ENCODE data around the gene ITGAL. TPM values are rescaled to one million over a fixed set of nuclear protein-coding genes. Genes with fewer than 3 reads are reported as not detected.

ITGAL gene
- polyA plus RNA-seq (2012; ENCODE audit: missing spikeins), result 47.8 TPM

DNA sequence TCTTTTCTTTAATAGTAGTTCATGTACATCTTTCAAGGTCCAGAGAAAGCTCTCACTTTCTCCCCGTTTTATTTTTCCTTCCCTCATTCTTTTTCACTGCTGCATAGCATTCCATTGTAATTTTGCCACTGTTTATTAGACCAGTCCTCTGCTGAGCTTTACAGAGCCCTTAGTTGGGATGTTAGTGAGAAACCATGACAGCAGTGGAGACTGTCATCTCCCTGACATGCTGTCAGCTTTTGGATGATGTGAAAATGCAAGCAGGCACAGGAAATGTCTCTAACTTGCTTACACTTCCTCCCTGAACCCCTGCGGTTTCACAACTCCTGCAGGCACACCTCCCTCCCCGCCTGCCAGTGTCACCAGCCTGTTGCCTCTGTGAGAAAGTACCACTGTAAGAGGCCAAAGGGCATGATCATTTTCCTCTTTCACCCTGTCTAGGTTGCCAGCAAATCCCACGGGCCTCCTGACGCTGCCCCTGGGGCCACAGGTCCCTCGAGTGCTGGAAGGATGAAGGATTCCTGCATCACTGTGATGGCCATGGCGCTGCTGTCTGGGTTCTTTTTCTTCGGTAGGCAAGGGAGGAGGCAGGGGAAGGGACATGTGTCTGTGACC lies at the start of gene ITGAL:
TSS of gene ITGAL (plus strand) at position 415 of the 615 bp plus-strand sequence. CDS start at position 511, 96 bp downstream.
- DNase-seq (ENCODE audit: insufficient read length), result peak; percentile 57
- FAIRE-seq, result peak; percentile 97
- TF ChIP-seq TAF1 (IDR thresholded peaks at IDR 0.05; ENCODE audit: borderline replicate concordance, low read depth, low read length) (0 out of 2 replicates have a peak, but pooled peaks have one; percentile 19), POLR2A (IDR thresholded peaks at IDR 0.05; ENCODE audit: low read depth, low read length) (peak; percentile 77), POLR2AphosphoS5 (IDR thresholded peaks at IDR 0.05; ENCODE audit: low read depth, low read length) (peak; percentile 89)

DNA sequence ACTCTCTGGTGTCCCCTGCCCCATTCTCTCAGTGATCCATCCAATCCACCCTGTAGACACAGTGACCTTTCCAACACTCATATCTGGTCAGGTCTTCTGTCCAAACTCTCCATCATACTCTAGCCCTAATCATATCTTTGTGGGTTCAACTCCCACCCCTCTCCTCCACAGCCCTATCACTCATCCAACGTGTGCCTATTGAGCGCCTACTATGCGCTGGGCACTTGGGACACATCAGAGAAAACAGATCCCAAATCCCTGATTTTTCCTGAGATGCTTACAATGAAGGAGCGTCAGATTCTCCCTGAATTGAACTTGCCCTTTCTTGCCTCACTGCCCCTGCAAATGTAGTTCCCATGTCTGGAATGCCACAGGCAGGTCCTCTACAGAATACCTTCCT lies 44.5 kb upstream of the ITGAL start:
- no peak for TF ChIP-seq POLR2AphosphoS5 (IDR thresholded peaks at IDR 0.05; ENCODE audit: low read depth, low read length)
- FAIRE-seq (no peak), DNase-seq (ENCODE audit: insufficient read length) (no peak)

DNA sequence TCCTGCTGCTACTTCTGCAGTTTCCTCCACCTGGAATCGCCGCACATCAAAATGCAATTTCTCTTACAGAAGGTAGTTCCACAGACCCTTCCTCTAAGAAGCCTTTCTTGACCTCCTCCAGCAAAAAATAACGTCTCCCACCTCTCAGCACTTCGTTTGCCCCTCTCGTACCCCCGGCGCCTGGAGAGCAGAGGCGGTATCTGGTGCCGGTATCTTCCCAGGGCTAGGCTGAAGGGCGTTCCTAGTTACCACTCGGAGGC lies 43.2 kb upstream of the ITGAL start:
- FAIRE-seq (no peak), DNase-seq (ENCODE audit: insufficient read length) (no peak)
- TF ChIP-seq TAF1 (IDR thresholded peaks at IDR 0.05; ENCODE audit: borderline replicate concordance, low read depth, low read length) (no peak), POLR2A (IDR thresholded peaks at IDR 0.05; ENCODE audit: low read depth, low read length) (no peak), POLR2AphosphoS5 (IDR thresholded peaks at IDR 0.05; ENCODE audit: low read depth, low read length) (no peak)

DNA sequence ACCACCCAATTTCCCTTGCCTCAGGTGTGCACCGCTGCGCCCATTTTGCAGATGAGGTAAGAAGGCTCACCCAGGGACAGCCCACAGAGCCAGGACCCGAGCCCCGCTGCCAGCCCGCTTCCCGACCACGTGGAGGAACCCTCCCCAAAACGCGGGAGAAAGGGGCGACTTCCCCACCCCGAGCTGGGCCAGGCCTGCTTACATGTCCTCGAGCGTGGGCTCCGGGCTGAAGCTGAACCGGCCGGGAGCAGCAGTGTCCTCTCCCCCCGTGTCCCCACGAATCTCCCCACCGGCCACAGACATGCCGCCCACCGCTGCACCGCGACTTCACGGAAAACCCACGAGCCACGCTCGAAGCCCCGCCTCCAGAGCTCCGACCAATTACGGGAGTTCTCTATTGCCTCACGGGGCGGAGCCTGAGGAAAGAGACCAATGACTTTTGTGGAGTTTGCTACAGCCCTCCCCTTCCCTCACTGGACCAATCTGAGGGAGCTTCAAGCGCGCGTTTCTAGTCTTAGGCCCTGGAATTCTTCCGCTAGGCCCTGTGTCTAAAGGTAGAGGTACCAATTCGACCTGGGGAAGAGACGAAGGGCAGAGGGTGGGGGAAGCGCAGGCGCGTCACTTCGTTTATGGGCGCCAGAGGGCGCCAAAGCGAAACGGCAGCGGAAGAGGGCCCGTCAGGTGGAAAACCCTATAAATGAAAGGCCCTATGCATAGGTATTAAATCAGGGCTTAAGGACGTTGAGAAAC lies 42.7 kb upstream of the ITGAL start, which contains the start of gene DCTPP1:
TSS of gene DCTPP1 (minus strand) at position 353 of the 750 bp plus-strand sequence. CDS start at position 303, 50 bp downstream.
- peak; percentile 96 for FAIRE-seq
- TF ChIP-seq POLR2A (IDR thresholded peaks at IDR 0.05; ENCODE audit: low read depth, low read length) (peak; percentile 62; the same call in 1 of the 2 replicates), POLR2AphosphoS5 (IDR thresholded peaks at IDR 0.05; ENCODE audit: low read depth, low read length) (peak; percentile 59; the same call in 1 of the 2 replicates), TAF1 (IDR thresholded peaks at IDR 0.05; ENCODE audit: borderline replicate concordance, low read depth, low read length) (peak; percentile 57; the same call in 1 of the 2 replicates)

DNA sequence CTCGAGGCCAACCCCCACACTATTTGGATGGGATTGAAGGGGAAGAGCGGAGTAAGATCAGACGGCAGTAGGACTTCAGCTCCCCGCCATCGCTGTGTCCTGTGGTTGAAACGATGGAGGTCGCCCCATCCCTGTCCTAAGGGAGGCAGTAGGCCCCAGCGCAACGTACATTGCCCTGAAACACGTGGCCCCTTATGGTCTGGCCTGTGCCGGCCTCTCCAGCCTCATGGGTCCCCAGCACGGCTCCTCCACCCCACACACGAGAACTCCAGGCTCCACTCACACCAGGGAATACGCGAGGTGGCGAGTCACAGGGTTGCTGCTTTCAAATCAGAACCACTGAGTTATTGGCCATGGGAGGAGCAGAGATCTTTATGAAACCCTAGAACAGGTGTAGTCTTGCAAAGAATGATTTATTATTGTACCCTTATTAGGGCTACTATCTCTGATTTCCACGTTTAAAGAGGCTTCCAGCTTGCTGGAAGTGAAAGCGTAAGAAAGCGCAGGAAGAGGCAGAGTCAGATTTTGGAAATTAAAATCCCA lies 42.0 kb upstream of the ITGAL start:
- DNase-seq (ENCODE audit: insufficient read length) (no peak), FAIRE-seq (no peak)
- 0 out of 2 replicates have a peak, but pooled peaks have one; percentile 10 for TF ChIP-seq POLR2A (IDR thresholded peaks at IDR 0.05; ENCODE audit: low read depth, low read length)
- no peak for TF ChIP-seq TAF1 (IDR thresholded peaks at IDR 0.05; ENCODE audit: borderline replicate concordance, low read depth, low read length)
- TF ChIP-seq POLR2AphosphoS5 (IDR thresholded peaks at IDR 0.05; ENCODE audit: low read depth, low read length), result no peak

More for the DNA sequence above, 42.7 kb upstream of the ITGAL start, which contains the start of gene DCTPP1:
- DNase-seq (ENCODE audit: insufficient read length), result peak; percentile 89

DNA sequence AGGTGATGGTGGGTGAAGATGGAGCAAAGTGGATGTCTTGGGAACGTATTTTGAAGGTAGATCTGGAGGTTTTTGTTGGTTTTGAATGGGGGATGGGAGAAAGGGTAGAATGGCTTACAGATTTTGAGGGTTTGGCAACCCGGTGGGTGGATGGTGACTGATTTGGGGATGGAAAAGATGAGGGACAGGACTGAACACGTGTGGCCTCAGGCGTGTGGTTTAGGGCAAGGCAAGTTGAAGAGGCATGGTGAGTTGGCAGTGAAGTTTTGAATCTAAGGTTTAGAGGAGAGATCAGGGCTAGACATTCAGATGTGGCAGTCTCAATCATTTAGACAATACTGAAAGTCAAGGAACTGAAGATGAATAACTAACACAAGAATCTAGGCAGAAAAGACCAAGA lies 37.7 kb upstream of the ITGAL start:
- no peak for DNase-seq (ENCODE audit: insufficient read length)
- no peak for FAIRE-seq
- TF ChIP-seq TAF1 (IDR thresholded peaks at IDR 0.05; ENCODE audit: borderline replicate concordance, low read depth, low read length) (no peak), POLR2A (IDR thresholded peaks at IDR 0.05; ENCODE audit: low read depth, low read length) (no peak)

DNA sequence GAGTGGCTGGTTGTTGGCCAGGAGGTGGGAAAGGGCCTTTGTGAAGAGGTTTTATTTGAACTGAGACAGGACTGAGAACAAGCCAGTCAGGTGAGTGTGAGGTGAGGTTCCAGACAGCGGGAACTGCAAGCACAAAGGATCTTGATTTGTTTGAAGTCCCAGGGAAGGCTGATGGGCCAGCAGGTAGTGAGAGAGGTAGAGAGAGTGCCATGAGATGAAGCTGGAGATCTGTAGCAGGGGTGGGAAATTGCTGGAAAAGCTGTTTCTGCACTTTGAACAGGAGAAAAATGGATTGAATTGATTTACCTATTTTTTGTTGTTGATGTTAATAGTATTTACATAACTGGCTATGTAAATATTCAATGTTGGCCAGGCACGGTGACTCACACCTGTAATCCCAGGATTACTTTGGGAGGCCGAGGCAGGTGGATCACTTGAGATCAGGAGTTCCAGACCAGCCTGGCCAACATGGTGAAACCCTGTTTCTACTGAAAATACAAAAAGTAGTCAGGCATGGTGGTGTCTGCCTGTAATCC lies 35.0 kb upstream of the ITGAL start:
- FAIRE-seq, result no peak
- no peak for DNase-seq (ENCODE audit: insufficient read length)
- TF ChIP-seq TAF1 (IDR thresholded peaks at IDR 0.05; ENCODE audit: borderline replicate concordance, low read depth, low read length) (no peak), POLR2AphosphoS5 (IDR thresholded peaks at IDR 0.05; ENCODE audit: low read depth, low read length) (no peak), POLR2A (IDR thresholded peaks at IDR 0.05; ENCODE audit: low read depth, low read length) (no peak)

DNA sequence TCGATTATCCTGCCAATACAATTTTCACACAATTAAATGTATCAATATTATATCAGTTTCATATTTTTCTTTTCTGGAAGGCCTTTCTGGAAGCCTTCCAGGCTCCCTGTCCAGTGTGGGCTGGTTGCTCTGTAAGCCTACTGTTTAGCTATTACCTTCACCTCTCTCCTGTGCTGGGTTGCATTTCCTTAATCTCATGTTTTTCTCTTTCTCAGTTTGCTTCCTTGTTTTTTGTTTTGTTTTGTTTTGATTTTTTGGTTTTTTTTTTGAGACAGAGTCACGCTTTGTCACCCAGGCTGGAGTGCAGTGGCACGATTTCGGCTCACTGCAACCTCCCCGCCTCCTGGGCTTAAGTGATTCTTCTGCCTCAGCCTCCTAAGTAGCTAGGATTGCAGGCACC lies 33.7 kb upstream of the ITGAL start:
- TF ChIP-seq POLR2AphosphoS5 (IDR thresholded peaks at IDR 0.05; ENCODE audit: low read depth, low read length) (no peak), POLR2A (IDR thresholded peaks at IDR 0.05; ENCODE audit: low read depth, low read length) (no peak), TAF1 (IDR thresholded peaks at IDR 0.05; ENCODE audit: borderline replicate concordance, low read depth, low read length) (no peak)
- FAIRE-seq (no peak), DNase-seq (ENCODE audit: insufficient read length) (no peak)

DNA sequence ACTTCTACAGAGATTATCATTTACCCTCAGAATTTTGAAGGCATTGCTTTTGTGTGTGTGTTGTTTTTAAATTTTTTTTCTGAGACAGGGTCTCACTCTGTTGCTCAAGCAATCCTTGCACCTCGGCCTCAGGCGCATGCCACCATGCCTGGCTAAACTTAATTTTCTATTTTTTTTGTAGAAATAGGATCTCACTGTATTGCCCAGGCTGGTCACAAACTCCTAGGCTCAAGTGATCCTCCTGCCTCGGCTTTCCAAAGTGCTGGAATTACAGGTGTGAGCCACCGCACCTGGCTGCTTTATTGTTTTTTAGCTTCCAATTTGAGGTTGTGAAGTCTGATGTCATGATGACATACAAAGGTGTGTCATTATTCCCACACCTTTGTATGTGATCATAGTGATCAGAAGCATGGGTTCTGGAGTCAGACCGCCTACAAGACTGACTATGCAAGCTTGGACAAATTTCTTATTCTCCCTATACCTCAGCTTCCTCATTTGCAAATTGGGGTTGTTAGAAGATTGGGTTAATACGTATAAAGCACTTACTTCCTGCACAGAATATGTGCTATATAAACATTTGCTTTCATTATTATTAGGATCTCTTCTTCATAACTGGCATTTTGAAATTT lies 32.7 kb upstream of the ITGAL start:
- TF ChIP-seq POLR2A (IDR thresholded peaks at IDR 0.05; ENCODE audit: low read depth, low read length) (no peak), POLR2AphosphoS5 (IDR thresholded peaks at IDR 0.05; ENCODE audit: low read depth, low read length) (no peak), TAF1 (IDR thresholded peaks at IDR 0.05; ENCODE audit: borderline replicate concordance, low read depth, low read length) (no peak)
- FAIRE-seq (no peak), DNase-seq (ENCODE audit: insufficient read length) (no peak)

DNA sequence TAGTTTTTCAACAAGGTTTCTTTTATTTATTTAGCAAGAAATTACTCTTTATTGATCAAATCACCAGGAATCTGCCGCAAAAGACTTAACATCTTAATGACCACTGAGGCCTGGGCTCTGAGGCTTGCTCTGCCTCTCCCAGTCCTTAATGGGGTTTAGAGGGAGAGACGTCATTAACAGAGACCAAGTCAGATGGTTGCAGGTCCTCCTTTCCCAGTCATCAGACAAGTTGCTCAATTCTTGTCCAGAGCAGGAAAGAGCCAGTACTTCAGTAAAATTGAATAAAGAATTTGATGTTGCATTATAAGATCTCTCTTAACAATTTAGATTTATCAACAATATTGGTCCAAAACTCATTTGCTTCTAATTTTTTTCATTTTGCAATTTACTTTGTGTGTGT lies 28.9 kb upstream of the ITGAL start:
- FAIRE-seq (no peak), DNase-seq (ENCODE audit: insufficient read length) (no peak)
- TF ChIP-seq POLR2A (IDR thresholded peaks at IDR 0.05; ENCODE audit: low read depth, low read length) (no peak), POLR2AphosphoS5 (IDR thresholded peaks at IDR 0.05; ENCODE audit: low read depth, low read length) (no peak), TAF1 (IDR thresholded peaks at IDR 0.05; ENCODE audit: borderline replicate concordance, low read depth, low read length) (no peak)
